Endodermal cell (in vitro differentiated cells): ENCODE results near the gene BCL11B. TPM values are rescaled to one million over a fixed set of nuclear protein-coding genes. Genes with fewer than 3 reads are reported as not detected.

Source experiments
- DNase-seq: peaks from one replicate; pipeline ENCODE4 v3.0.0-alpha.2; 2017
- H3K27ac ChIP-seq: 2 replicates; pipeline ENCODE4 v1.5.1; 2013; ENCODE audit warnings: mild to moderate bottlenecking, low read depth, low read length, moderate library complexity
- H3K27me3 ChIP-seq: 2 replicates; pipeline ENCODE4 v1.6.1; 2013; ENCODE audit warnings: mild to moderate bottlenecking, low read length, moderate library complexity; ENCODE audit not compliant: insufficient read depth, control insufficient read depth, poor library complexity, severe bottlenecking
- H3K36me3 ChIP-seq: 2 replicates; pipeline ENCODE4 v1.7.0; 2013; ENCODE audit warnings: mild to moderate bottlenecking, low read length, moderate library complexity; ENCODE audit not compliant: control insufficient read depth, insufficient read depth
- H3K4me1 ChIP-seq: one replicate; pipeline ENCODE4 v1.7.0; 2013; ENCODE audit warnings: low read length; ENCODE audit not compliant: control insufficient read depth, insufficient read depth
- H3K4me3 ChIP-seq: 2 replicates; pipeline ENCODE4 v1.5.1; 2013; ENCODE audit warnings: mild to moderate bottlenecking, low read length, moderate library complexity
- H3K9ac ChIP-seq: 2 replicates; pipeline ENCODE4 v1.6.1; 2013; ENCODE audit warnings: mild to moderate bottlenecking, low read length, moderate library complexity; ENCODE audit not compliant: poor library complexity, severe bottlenecking; ENCODE audit errors: extremely low read depth
- H3K9me3 ChIP-seq: 2 replicates; pipeline ENCODE4 v1.6.1; 2013; ENCODE audit warnings: mild to moderate bottlenecking, low read length, moderate library complexity; ENCODE audit not compliant: control insufficient read depth
- H3K27ac Mint-ChIP-seq: 2 replicates; pipeline ENCODE4 v1.8.0; 2020; ENCODE audit warnings: mixed read lengths
- H3K27me3 Mint-ChIP-seq: 2 replicates; pipeline ENCODE4 v1.8.0; 2021; ENCODE audit warnings: mild to moderate bottlenecking, mixed read lengths; ENCODE audit not compliant: insufficient read depth
- H3K36me3 Mint-ChIP-seq: 2 replicates; pipeline ENCODE4 v1.8.0; 2020; ENCODE audit warnings: low read depth, mixed read lengths
- H3K4me1 Mint-ChIP-seq: 2 replicates; pipeline ENCODE4 v1.8.0; 2020; ENCODE audit warnings: mixed read lengths
- H3K4me3 Mint-ChIP-seq: 2 replicates; pipeline ENCODE4 v1.8.0; 2020; ENCODE audit warnings: mild to moderate bottlenecking, moderate library complexity, mixed read lengths
- H3K9me3 Mint-ChIP-seq: 2 replicates; pipeline ENCODE4 v1.8.0; 2020; ENCODE audit warnings: mild to moderate bottlenecking, mixed read lengths
- WGBS, 2 experiments: methylation state at CpG; one replicate each; pipeline versions ENCODE4 v1.1.5 to v1.1.7; 2013; ENCODE audit warnings: missing lambda C conversion rate in 2 of 2, mixed read lengths in 1 of 2; ENCODE audit not compliant: insufficient coverage in 1 of 2, insufficient read length in 1 of 2; 5-methylcytosine and 5-hydroxymethylcytosine counted together
- total RNA-seq, 2 donors: library from RNA; stranded (reverse); fragmentation: NEBNext Ultra II Directional in 1 of 2; extraction: Animal tissue kit (Norgen Biotek cat#: 25700) in 1 of 2; gene quantifications; 2 replicates in 1 of 2; 3 replicates in 1 of 2; pipeline ENCODE4 v1.2.1, GENCODE V29; 2021
- TF ChIP-seq, protein P1 (sequence below): fragments of 200-600 bp; sonication (generic); conservative IDR thresholded peaks from 2 replicates; pipeline ENCODE4 v1.5.0; 2021; ENCODE audit warnings: antibody characterized with exemption, mild to moderate bottlenecking

BCL11B gene
- total RNA-seq, 2 donors from 2014 or later, result 5.7 to 6.0 TPM

DNA sequence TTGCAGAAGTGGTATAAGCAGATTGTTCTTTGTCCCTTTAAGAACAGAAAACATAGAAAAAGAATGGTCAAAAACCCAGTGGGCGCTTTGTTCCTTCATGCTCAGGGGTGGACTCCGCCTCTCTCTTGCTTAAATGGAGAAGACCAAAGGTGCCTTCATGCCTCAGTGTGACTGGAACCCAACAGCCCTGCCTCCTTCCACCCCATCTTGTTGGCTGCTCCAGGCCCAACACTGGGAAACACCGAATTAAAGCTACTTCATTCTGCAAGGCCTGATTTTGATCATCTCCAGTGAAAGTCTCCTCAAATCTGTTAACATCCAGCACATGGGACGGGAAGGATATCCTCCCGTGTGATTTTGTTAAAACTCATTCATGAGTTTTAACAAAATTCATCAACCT lies 103.7 kb downstream of the BCL11B start:
- H3K36me3 Mint-ChIP-seq, result no peaks in the 10 kb centered on the region
- H3K36me3 ChIP-seq, result no peaks in the 10 kb centered on the region
- H3K27ac Mint-ChIP-seq, result peak overlapping the region; percentile 44
- H3K27ac ChIP-seq, result no peak overlapping the region
- H3K4me1 Mint-ChIP-seq, result peaks cover 4% of the 10 kb centered on the region
- H3K4me3 ChIP-seq, result no peak overlapping the region
- no peaks in the 10 kb centered on the region for H3K9me3 ChIP-seq
- H3K4me1 ChIP-seq, result no peaks in the 10 kb centered on the region
- no peak overlapping the region for H3K9ac ChIP-seq
- H3K27me3 ChIP-seq, result no peaks in the 10 kb centered on the region
- 92 to 96% methylated on average over 5 of the region's 5 CpGs for WGBS, 2 experiments
- TF ChIP-seq, protein P1, sequence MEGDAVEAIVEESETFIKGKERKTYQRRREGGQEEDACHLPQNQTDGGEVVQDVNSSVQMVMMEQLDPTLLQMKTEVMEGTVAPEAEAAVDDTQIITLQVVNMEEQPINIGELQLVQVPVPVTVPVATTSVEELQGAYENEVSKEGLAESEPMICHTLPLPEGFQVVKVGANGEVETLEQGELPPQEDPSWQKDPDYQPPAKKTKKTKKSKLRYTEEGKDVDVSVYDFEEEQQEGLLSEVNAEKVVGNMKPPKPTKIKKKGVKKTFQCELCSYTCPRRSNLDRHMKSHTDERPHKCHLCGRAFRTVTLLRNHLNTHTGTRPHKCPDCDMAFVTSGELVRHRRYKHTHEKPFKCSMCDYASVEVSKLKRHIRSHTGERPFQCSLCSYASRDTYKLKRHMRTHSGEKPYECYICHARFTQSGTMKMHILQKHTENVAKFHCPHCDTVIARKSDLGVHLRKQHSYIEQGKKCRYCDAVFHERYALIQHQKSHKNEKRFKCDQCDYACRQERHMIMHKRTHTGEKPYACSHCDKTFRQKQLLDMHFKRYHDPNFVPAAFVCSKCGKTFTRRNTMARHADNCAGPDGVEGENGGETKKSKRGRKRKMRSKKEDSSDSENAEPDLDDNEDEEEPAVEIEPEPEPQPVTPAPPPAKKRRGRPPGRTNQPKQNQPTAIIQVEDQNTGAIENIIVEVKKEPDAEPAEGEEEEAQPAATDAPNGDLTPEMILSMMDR, result no peak
- H3K4me3 Mint-ChIP-seq, result no peak overlapping the region
- DNase-seq, result peak; percentile 20
- no peaks in the 10 kb centered on the region for H3K9me3 Mint-ChIP-seq
- peaks cover 4% of the 10 kb centered on the region for H3K27me3 Mint-ChIP-seq

DNA sequence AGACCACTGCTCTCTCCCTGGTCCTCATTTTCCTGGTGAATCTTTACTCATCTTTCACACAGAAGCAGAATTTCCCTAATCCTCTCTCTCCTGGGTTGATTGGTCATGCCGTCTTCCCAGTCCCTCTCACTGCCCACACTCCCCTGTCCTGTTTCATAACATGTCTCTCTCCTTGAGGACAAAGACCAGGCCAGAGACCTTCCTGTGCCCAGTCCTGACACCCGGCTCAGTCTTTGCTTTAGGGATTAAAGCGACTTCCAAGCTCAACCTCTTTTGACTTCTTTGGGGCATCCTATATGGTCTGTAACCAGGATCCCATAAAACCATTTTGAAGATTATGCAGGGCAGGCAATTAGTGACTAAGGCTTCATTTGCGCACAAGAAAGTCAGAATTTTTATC lies 105.5 kb downstream of the BCL11B start:
- H3K27me3 ChIP-seq, result no peaks in the 10 kb centered on the region
- Mint-ChIP-seq H3K27me3 (peaks cover 9% of the 10 kb centered on the region), H3K9me3 (no peaks in the 10 kb centered on the region), H3K27ac (no peak overlapping the region), H3K4me3 (no peak overlapping the region), H3K4me1 (peaks cover 4% of the 10 kb centered on the region), H3K36me3 (no peaks in the 10 kb centered on the region)
- no peak overlapping the region for H3K27ac ChIP-seq
- TF ChIP-seq, protein P1, result no peak
- no peaks in the 10 kb centered on the region for H3K9me3 ChIP-seq
- WGBS, 2 experiments, result 90 to 100% methylated on average over 4 of the region's 4 CpGs
- DNase-seq, result peak; percentile 15
- H3K9ac ChIP-seq, result no peak overlapping the region
- H3K36me3 ChIP-seq, result no peaks in the 10 kb centered on the region
- no peak overlapping the region for H3K4me3 ChIP-seq
- no peaks in the 10 kb centered on the region for H3K4me1 ChIP-seq

DNA sequence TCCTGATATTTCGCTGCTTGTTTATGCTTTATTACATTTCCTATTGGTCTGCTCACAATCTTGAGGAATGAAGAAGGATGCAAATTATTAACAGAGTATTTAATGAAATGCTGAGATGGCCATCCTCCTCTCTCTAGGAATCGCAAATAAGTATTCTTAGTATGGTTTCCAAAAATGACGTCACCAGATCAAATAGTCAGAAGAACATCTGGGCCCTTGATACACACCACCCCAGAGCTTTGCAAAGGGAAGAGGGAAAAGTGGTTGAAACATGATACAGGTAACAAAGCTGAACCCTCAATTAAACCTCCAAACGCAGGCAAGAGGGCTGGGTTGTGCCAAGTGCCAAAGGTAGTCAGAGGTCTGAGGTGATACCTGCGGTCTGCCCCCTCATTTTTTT lies 107.3 kb downstream of the BCL11B start:
- Histone ChIP-seq H3K27ac (no peak overlapping the region), H3K4me3 (no peak overlapping the region), H3K4me1 (no peaks in the 10 kb centered on the region), H3K27me3 (no peaks in the 10 kb centered on the region), H3K36me3 (no peaks in the 10 kb centered on the region), H3K9ac (no peak overlapping the region), H3K9me3 (no peaks in the 10 kb centered on the region)
- Mint-ChIP-seq H3K4me1 (peaks cover 4% of the 10 kb centered on the region), H3K27me3 (peaks cover 9% of the 10 kb centered on the region), H3K4me3 (no peak overlapping the region), H3K9me3 (no peaks in the 10 kb centered on the region), H3K36me3 (no peaks in the 10 kb centered on the region), H3K27ac (no peak overlapping the region)
- TF ChIP-seq, protein P1, result no peak
- WGBS, 2 experiments, result 77 to 90% methylated on average over 2 to 5 of the region's 5 CpGs
- peak; percentile 13 for DNase-seq
